Stimulated activated CD8-positive, alpha-beta memory T cell treated with anti-CD3 and anti-CD28 coated beads, Interleukin-2, amount 100 ng/mL, for 1 hour (primary cell): Measurements from ENCODE around the gene BBS4.
"Not testable (repeated sequence)": the region's sequence is repeated elsewhere in the genome, so short reads cannot be mapped to it uniquely, and the experiment has no call there.

ENCODE experiments used
- DNase-seq, 2 donors: peaks; one replicate each; pipeline ENCODE4 v3.0.0-alpha.2; 2020; ENCODE audit warnings: low read depth in 2 of 2

The BBS4 gene

GRCh38 chr15:72698938-72699337 lies 12.9 kb downstream of the BBS4 start:
- no peak for DNase-seq

- DNase-seq, result no peak
Measured at GRCh38 chr15:72700076-72700475, 14.1 kb downstream of the BBS4 start.

- no peak for DNase-seq
Measured at GRCh38 chr15:72706266-72706665, 20.3 kb downstream of the BBS4 start.

- not testable (repeated sequence) for DNase-seq
Measured at GRCh38 chr15:72708551-72709303, 22.7 kb downstream of the BBS4 start.

DNA sequence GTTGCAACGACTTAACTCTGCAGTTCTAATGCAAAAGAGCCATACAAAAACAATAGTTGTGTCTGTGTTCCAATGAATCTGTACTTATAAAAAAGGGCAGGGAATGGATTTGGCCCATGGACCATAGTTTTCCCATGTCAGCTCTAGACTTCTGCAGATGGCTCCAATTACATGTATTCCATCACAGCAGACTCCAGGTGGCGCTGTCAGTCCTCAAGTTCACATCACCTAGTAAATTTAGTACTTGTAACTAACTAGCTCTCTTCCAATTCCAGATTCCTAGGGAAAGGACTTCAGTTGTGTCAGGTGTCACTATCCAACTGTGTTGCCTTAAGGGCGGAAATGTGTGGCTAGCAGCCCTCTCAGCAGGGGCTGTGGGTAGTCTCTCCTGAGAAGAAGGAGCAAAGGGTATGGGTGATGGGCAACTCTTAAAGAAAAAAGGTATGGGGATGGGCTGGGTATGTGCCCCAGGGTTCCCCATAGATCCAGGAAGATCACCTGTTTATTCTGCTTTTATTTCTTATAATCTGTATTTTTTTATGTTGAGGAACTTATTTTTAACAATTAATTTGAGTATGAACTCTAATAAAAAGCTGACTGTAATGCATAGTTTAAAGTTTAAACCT lies 36.2 kb downstream of the BBS4 start:
- peak; percentile 33 to 57 for DNase-seq

GRCh38 chr15:72724028-72724427 lies 38.0 kb downstream of the BBS4 start:
- DNase-seq, result no peak

DNA sequence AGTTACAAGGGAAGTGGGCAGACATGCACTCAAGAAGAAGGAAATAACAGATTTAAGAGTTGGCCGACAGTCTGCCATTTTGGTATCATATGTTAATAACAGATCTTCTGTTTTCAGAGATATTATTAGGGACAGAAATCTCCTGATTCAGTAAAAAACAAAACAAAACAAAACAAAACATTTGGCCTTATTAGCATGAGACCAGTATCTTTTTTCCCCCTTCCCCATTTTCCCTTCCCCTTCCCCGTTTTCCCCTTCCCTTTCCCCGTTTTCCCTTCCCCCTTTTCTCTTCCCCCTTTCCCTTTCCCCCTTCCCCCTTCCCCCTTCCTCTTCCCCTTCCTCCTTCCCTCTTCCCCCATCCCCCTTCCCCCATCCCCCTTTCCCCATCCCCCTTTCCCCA lies 39.4 kb downstream of the BBS4 start:
- no peak for DNase-seq

- not testable (repeated sequence) for DNase-seq
Measured at GRCh38 chr15:72725851-72726250, 39.8 kb downstream of the BBS4 start.

DNA sequence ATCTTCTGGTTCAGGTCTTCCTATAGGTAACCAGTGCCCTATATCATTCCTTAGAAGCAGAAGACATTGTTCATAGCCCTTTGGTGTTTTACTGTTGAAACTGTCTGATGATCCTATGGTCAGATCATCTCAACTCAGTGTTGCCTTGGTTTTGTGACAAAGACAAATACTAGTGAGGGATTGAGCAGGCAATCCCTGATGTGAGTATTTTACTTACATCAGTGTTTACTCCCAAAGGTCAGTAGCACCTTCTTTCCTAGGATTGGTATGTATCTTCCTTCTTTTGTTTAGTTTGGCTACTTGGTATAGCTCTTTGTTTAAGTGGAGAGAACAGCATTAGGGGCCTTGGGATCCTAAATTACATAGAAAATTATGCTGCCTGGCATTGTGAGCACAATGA lies 41.1 kb downstream of the BBS4 start:
- DNase-seq, result no peak

GRCh38 chr15:72728249-72728648 lies 42.2 kb downstream of the BBS4 start:
- DNase-seq, result not testable (repeated sequence)

DNA sequence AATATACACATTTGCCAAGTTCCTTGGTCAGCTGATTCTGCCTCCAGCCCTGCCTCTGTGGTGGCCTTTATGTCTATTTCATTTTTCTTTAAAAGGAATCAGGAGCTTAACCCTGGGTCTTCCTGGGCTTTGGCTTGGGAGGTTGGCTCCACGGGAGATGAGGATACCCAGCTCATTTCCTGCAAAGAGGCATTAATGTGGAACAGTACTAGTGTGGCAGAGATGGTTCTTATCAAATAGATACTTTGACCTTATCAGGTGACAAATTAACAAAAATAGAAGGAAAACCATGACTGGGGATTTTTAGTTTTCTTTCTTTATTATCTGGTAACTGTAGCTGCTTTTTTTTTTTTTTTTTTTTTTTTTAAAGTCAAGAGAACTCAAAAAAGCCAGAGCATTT lies 42.8 kb downstream of the BBS4 start:
- no peak for DNase-seq

DNA sequence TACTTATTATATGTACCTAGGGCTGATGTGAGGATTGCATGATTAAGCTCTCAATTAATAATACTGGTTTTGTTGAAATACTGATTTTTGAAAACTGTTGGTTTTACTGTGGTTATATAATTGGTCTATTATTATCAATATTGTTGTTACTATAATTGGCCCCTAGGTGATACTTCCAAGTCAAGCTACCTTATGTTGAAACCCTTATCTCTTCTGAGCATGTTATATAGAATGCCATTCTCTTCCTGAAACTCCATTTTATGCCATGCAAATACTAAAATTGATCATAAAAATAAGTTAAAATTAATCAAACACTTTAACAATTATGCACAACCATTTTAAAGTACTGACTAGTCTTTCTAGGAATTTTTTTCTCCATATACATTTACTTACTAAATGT lies 46.1 kb downstream of the BBS4 start:
- no peak for DNase-seq

- DNase-seq, result no peak
Measured at GRCh38 chr15:72732516-72732915, 46.5 kb downstream of the BBS4 start.

DNA sequence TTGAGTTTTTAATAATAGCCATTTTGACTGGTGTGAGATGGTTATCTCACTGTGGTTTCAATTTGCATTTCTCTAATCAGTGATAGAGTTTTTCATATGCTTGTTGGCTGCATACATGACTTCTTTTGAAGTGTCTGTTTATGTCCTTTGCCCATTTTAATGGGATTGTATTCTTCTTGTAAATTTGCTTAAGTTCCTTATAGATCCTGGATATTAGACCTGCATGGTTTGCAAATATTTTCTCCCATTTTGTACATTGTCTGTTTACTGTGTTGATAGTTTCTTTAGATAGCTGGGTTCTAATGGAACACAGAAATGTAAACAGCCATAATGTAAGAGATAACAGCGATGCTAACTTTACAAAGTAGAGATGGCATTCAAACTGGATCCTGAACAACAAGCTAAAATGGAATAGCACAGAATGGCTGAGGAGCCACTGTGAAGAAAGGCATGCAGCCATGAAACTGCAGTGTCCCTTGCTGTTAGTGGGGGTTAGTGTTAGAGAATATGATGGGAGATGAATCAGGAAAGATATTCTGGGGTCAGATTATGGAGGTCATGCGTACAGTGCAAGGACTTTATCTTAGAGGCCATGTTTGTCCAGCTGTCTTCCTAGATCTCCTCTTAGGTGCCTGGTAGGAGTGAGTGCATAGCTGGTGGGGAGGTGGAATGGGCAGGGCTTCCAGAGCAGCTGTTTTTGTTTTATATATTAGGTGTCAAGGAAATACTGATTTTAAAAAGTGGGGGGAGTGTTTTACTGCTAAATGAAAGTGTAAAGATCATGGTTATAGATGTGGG lies 48.1 kb downstream of the BBS4 start:
- DNase-seq, result no peak

GRCh38 chr15:72735111-72735510 lies 49.1 kb downstream of the BBS4 start:
- DNase-seq, result no peak

DNA sequence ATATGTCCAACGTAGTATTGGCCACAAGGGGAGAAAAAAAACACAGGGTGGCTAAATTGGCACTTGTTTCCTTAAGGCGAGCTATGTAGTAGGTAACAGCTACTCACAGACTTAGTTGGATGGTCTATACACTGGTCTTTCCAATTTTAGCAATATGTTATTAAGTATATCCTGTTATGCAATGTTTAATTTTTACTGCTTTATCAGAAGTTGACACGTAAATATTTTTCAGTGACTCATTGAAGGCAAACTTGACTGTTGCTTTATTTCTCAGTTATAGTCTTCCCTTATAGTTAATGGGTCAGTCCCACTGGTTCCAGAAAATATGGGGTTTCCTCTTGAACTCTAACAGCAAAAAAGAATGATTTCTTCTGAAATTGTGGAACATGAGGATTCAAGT lies 51.1 kb downstream of the BBS4 start:
- DNase-seq, result no peak

- no peak for DNase-seq
Measured at GRCh38 chr15:72737723-72738122, 51.7 kb downstream of the BBS4 start.

DNA sequence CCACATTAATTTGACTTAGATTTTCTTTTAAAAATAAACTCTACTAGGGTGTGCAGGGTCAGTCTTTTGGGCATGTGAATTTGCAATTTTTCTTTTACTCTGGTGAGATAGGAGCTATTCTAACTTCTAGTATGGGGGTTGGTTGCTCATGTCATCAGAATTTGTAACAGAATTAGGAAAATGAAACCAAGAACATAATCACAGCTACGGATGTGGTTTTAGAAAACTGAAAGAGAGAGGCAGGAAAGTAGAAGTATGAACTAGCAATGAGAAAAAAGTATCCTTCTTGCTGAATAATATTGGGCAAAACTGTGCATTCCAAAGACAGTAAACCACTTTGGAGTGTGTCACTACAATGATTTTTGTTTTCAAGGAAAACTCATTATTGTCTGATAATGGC lies 54.2 kb downstream of the BBS4 start:
- DNase-seq, result no peak

GRCh38 chr15:72749700-72750099 lies 63.7 kb downstream of the BBS4 start:
- DNase-seq, result no peak

DNA sequence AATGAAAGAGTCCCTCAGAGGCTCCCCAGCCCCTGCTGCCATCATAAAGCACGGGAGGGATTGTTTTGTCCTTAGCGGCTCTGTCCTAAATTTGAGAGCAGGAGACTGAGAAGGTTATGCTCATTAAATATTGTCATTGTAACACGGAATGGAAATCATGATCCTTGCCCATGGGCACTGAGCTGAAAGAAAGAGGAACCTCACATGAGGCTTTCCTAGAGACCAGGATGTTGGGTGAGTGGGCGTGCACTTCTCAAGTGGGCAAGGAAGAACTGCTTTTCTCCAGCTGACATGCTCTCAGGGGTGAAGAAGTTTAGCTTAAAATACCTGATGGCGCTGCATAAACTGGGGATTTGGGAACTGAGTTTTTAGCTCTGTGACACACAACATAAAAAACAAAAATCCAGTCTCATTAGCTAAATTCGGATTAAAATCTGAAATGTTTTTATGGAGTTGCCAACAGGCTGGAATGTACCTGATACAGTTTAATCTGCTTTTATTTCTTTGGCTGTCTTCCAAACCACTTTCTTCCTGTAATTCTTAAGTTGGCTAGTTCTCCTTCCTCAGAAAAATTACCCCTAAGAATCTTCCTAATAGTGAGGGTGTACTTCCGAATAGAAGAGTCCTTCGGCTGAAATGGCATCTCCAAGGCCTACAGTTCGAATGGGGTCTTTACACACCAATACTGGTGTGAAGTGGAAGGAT lies 65.9 kb downstream of the BBS4 start:
- DNase-seq, result no peak

- no peak for DNase-seq
Measured at GRCh38 chr15:72754096-72754495, 68.1 kb downstream of the BBS4 start.

- DNase-seq, result no peak
Measured at GRCh38 chr15:72758182-72758581, 72.2 kb downstream of the BBS4 start.
